ENCODE results near the gene CAND2. TPM values are rescaled to one million over a fixed set of nuclear protein-coding genes. Genes with fewer than 3 reads are reported as not detected.
"Not testable (repeated sequence)": the region's sequence is repeated elsewhere in the genome, so short reads cannot be mapped to it uniquely, and the experiment has no call there.

Gene CAND2
- polyA plus RNA-seq, 1 donor = 7.5 TPM

DNA sequence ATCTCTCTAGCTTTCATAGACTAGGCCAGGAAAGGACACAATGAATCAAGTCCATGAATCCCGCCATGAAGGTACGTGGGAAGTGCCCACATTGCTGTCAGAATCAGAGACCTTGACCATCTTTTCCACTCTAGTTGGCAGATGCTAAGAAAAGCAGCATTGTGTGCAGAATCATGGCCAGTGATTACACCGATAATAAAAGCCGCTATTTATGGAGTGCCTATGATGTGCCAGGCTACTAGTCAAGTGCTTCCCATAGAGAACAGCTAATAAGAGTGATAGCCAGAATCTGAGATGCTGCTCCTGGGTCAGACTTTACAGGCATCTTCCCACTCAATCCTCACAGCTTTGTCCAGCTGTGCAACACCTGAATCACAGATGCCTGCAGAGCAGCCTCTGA lies 58.1 kb downstream of the CAND2 start:
- no peak for DNase-seq

DNA sequence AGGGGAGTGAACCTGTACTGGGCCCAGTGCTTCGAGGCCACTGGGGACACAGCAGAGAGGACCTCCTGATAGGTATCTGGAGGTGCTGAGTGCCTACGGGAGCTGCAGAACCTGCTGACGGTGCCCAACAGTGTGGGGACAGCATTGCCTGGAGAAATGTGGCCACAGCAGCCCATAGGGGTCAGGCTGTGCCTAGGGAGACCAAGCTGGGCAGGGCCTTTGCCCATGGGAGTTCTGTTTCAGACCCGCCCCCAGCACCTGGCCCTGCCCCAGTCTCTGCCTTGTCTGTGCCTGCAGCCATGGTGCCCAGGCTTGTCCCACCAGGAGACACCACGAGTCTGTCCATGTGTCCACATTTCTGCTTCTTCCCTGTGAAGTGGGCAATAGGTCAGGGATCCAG lies 60.1 kb downstream of the CAND2 start:
- DNase-seq = no peak

DNA sequence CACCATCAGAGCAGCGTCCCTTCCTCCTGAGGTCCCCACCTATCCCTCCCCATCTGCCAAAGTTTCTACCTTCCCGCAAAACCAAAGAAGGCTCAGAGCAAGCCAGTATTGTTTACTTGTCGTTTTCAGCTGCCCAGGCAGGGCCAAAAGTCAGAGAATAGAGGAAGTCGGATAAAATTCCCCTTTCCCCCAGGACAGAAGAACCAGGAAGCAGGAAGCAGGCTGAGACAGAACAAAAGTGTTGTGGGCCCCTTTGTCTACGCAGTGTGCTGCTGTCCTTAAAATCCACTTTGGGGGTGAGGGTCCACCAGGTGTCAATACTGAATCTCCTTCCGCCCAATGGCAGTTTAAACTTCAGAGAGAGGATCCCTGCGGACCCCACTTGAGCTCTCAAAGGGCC lies 63.4 kb downstream of the CAND2 start:
- DNase-seq = no peak

DNA sequence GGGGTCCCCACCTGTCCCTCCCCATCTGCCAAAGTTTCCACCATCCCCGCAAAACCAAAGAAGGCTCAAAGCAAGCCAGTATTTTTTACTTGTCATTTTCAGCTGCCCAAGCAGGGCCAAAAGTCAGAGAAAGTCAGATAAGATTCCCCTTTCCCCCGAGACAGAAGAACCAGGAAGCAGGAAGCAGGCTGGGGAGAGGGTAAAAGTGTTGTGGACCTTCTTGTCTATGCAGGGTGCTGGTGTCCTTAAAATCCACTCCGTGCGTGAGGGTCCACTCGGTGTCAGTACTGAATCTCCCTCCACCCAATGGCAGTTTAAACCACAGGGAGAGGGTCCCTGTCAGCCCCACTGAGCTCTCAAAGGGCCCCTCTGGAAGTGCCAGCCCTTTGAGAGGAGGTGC lies 65.1 kb downstream of the CAND2 start:
- DNase-seq = no peak

DNA sequence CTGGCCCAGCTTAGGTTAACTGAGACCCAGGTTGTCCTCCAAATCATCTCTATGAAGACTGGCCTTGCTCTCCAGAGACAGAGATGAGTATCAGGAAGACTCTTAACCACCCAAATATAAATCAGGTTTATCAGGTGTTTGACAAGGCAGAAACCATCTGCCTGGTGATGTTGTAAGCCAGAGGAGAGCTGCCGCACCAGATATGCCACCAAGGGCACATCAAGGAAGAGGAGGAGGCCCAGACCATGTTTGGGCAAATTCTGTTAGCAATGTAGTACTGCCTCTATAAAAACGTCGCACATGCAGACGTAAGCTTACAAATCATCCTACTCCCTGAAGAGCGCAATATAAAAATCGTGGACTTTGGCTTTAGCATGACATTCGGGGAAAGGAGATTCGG lies 65.9 kb downstream of the CAND2 start:
- no peak for DNase-seq

DNA sequence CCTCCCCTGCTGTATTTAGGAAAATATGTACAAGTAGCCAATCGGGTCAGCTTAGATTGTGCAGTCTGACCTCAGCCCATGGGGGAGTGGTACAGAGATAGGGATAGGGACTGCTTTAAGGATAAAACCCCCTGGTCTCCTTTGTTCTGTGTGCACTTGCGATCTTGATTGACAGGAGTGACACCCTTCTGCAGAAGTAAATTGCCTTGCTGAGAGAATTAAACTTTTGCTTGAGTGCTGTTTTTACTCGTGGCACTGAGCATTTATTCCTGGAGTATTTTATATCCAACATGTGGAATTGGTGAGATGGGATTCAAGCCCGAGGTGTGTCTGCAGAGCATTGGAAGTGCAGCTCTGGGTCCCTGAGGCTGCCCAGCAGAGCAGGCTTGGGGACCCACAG lies 68.8 kb downstream of the CAND2 start:
- DNase-seq = no peak

DNA sequence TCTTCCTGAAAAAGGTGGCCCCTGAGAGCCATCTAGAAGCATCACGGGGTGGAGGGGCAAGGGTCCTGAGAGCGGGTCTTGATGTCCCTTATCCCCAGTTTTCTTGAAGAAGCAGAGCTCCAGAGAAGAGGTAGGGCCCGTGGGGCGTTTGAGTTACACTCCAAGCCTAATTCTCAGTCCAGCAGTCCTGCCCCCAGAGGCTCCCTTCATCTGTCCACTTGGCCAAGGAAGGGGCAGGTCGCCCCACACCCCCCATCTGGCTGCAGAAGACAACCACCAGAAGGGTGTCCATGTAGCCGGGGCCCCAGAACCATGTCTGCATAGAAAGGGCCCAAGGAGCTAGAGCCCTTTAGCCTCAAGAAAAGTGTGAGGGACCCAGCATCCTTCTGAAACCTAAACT lies 70.4 kb downstream of the CAND2 start:
- DNase-seq = no peak

DNA sequence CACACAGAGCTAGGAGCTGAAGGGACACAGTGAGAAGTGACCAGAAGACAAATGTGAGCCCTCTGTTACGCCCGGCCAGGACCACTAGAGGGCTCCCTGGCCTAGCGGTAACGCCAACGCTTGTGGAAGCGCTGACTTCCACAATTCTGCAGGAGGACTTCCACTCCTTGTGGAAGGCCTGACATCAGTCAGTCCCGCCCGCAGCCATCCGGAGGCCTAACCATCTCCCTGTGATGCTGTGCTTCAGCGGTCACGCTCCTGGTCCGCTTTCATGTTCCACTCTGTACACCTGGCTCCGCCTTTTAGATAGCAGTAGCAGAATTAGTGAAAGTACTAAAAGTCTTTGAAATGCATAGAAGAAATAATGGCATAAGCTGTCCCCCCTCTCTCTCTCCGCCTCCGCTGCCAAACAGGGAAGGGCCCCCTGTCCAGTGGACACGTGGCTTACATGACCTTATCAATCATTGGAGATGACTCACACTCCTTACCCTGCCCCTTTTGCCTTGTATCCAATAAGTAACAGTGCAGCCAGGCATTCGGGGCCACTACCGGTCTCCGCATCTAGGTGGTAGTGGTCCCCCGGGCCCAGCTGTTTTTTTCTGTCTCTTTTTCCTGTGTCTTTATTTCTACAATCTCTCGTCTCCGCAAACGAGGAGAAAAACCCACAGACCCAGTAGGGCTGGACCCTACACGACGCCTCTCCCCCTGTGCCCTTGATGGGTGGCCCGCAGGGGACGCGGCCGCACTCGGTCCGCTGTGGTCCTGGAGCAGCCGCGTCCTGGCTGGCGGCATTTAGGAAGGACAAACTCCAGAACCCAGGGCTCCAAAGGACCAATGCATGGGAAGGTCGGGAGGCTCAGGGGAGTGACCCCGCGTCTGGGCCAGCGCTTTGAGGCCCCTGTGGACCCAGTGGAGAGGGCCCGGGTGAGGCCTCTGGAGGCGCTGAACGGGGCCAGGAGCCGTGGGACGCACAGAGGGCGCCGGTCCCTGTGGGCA lies 71.9 kb downstream of the CAND2 start:
- peak; percentile 85 for DNase-seq

DNA sequence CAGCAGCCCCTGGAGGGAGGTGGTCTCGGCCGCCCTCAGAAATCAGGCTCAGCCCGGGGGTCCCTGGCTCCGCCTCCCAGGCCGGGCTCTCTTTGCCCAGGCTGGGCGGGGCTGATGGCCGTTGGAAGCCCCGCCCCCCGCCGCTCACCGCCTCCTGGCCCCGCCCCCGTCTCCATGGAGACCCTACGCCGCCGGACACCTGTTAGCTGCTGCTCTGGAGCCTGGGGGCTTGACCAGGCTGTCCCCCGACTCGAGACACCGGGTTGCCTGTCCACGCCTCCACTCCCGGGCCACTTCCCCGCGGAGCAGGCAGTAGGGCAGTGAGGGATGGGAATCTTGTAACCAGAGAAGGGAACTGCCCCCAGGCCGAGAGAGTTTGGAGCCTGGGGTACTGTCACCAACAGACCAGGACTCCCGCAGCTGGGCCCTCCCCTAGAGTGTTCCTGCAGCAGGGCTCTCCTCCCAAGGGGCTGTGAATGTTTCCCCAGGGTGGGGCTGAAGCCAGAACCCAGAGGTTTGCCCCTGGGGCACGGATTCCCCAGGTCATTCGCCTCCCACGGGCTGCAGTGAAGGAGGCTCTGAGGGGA lies 72.6 kb downstream of the CAND2 start:
- peak; percentile 48 for DNase-seq

DNA sequence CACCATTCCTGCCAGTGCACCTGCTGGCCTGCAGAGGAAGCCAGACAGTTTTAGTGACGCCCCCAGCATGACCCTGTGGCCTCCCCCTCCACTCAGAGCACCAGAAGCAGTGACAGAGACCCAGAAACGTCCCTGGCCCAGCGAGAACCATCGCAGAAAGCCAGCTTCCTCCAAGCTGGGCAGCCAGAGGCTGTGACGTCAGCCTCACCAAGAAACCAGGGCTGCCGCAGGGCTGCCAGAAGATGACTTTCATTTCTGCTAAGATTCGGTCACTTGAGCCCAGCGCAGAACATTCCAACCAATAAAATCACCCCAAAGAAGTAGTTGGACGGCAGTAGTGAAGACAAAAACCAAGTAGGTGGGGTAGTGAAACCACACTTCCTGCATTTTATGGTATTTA lies 74.5 kb downstream of the CAND2 start:
- no peak for DNase-seq

DNA sequence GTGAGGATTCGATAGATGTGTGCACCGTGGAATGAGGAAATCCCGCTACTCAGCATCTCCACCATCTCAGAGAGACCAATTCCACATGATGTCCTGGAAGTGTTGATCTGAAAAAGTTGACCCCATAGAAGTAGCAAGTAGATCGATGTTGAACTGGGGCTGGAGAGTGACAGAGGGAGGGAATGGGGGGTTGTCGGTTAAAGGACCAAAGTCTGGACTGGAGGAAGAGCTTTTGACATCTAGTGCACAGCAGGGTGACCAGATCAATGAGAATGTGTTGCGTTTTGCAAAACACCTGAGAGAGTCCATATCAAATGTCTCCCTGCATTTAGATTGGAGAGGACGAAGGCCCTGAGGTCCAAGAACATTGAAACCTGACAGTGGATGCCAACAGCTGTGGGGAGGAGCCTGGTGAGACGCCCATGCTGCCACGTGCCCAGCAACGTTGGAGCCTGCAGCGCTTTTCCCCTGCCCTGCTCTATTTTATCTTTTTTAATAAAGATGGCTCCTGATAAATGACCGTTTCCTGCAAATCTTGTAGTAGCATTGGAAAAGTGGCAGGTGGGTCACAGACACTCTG lies 75.0 kb downstream of the CAND2 start:
- no peak for DNase-seq

DNA sequence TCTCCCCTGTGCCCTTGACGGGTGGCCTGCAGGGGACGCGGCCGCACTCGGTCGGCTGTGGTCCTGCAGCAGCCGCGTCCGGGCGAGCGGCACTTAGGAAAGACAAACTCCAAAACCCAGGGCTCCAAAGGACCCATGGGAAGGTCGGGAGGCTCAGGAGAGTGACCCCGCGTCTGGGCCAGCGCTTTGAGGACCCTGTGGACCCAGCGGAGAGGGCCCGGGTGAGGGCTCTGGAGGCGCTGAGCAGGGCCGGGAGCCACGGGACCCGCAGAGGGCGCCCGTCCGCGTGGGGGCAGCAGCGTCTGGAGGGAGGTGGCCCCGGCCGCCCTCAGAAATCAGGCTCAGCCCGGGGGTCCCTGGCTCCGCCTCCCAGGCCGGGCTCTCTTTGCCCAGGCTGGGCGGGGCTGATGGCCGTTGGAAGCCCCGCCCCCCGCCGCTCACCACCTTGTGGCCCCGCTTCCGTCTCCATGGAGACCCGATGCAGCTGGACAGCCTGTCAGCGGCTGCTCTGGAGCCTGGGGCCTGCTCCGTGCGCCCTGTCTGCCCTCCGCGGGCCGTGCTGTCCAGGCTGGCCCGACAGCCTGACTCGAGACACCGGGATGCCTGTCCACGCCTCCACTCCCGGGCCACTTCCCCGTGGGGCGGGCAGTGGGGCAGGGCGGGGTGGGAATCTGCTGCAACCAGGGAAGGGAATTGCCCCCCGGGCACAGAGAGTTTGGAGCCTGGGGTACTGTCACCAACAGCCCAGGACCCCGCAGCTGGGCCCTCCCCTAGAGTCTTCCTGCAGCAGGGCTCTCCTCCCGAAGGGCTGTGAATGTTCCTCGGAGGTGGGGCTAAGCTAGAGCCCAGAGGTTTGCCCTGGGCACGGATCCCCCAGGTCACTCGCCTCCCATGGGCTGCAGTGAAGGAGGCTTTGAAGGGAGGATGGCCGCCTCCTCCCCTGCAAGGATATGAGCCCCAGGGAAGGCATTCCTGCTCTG lies 79.7 kb downstream of the CAND2 start:
- DNase-seq = peak; percentile 49

DNA sequence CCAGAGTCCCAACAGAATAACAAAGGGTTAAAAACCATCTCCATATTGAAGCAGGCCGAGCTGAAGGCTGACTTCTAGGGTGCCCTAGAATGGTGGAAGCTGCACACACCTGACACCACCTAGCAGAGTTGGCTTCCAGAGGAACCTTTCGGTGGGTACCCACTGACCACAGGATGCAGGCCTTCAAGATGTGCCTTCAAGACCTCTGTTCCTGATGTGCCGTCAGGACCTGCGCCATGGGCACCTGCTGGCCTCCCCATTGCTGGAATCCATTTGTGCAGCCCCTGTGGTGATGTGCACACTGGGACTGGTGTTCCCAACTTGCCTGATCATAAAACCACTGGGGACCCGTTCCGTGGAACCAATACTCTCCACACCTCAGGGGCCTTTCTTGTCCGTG lies 80.6 kb downstream of the CAND2 start:
- no peak for DNase-seq

DNA sequence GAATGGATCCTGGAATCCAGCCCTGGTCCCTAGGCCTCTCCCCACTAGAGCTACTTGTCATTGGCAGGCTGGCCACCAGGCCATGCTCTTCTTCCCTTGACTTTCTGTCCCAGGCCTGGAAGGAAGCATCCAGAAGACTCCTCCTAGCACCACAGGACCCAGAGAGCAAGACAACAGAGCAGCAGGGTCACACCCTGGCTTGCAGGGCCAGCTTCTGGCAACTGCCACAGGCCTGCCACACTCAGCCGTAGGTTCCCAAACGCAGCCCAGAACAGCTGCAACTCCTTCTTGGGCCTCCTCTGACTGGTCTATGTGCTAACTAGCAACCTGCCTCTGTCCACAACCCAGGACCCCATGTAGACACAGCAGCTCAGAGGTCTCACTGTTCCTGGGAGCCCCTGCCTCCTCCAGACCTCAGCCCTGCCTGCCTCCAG lies 81.7 kb downstream of the CAND2 start:
- DNase-seq = no peak

DNA sequence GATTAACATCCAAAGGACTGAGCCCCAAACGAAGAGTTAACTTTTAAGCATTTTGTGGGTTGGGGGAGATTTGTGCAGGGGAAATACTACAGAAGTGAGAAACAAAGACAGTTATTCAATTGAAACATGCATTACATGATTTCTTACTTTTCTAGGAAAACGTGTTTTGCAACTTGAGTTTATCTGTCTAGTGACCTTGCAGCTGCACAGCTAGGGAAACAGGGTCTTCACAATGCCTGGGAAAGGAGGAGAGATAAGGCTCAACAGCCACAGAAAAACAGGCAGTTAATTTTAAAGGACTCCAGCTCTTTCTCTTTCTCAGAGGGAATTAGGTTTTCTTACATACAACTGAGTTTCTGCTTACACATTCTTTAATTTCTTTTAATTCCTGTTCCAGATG lies 82.3 kb downstream of the CAND2 start:
- DNase-seq = not testable (repeated sequence)

DNA sequence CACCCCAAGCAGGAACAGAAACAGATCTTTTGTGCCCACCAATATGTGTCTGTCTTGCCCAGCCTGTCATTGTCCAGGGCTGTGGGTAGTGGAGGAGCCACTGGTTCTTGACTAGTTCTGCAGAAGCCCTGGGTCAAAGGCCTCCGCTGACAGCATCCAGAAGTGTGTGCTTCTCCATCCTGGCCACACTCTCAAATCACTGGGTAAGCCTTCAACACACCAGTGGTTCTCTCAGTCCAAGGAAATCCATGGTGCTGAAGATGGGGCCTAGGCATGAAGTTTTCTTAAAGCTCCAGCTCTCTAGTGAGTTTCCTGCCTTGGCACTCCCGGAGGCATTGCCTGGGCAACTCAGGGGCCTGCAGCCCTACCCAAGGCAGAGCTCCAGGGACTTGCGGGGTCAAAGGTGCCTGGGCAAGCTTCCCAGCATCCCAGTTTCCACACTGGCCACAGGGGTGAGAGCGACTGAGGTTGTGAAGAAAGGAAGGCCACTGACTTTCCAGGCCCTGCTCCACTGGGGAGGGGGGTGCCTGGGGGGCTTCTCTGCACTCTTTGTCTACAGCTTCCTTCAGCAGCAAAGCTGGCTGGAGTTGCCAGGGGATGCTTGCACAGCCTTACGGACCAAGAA lies 82.8 kb downstream of the CAND2 start:
- DNase-seq = no peak

DNA sequence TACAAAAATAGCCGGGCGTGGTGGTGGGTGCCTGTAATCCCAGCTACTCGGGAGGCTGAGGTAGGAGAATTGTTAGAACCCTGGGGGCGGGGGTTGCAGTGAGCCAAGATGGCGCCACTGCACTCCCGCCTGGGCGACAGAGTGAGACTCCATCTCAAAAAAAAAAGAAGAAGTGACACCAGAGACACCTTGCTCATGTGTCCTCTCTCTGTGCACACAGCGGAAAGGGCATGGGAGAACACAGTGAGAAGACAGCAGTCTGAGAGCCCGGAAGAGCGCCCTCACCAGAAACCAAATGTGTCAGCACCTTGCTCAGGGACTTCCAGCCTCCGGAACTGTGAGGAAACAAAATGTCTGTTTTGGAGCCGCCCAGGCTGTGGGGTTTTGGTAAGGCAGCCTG lies 85.4 kb downstream of the CAND2 start:
- DNase-seq = not testable (repeated sequence)

DNA sequence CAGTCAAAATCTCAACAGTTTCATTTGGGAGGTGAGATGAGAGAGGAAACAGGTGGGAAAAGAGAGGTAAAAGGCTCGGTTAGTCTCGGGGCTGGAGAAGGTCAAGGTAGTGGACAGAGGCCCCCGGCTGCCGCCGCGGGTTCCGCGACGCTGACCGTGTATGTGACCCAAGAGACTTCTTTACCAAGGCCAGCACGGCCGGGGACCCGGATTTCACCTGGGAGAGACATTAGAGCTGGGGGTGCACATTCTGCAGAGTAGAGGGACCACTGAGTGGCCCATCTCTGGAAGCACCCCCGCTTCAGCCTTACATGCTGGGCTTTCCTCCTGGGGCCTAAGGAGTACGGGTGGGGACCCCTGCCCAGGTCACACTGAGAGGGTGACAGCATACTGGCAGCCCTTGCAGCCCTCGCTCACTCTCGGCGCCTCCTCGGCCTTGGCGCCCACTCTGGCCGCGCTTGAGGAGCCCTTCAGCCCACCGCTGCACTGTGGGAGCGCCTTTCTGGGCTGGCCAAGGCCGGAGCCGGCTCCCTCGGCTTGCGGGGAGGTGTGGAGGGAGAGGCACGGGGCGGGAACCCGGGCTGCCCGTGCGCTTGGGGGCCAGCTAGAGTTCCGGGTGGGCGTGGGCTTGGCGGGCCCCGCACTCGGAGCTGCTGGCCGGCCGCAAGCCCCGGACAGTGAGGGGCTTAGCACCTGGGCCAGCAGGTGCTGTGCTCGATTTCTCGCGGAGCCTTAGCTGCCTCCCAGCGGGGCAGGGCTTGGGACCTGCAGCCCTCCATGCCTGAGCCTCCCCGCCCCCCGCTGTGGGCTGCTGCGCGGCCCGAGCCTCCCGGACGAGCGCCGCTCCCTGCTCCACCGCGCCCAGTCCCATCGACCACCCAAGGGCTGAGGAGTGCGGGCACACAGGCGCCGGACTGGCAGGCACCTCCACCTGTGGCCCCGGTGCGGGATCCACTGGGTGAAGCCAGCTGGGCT lies 86.1 kb downstream of the CAND2 start:
- DNase-seq = no peak

DNA sequence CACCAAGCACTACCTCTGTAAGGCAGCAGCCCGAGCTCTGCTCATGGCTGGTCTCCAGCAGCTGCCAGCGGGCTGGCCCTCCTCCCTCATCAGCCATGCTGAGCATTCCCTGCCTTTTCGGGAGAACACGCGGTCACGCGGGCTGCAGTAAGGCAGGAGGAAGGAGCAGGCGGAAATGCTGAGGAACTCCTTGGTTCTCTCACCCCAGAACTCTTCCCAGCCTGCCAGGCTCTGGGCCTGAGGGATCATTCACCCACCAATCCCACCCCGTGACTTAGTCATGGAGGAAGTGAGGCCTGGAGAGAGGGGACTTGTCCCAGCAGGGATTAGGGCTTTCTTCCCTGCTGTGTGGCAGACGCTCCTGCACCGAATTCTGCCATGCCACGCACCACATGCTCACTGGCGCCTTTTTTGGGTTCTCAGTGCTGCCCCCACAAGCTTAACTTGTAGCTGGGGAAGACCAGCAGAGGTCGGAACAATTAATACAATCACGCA lies 87.8 kb downstream of the CAND2 start:
- no peak for DNase-seq
